Adrenal gland (tissue), 12 donors: ENCODE results near the gene COA4. TPM values are rescaled to one million over a fixed set of nuclear protein-coding genes. Genes with fewer than 3 reads are reported as not detected.

Source experiments
- DNase-seq, 7 donors: peaks; one replicate each; pipeline ENCODE4 v3.0.0-alpha.2; 2019 to 2020
- H3K27ac ChIP-seq, 5 donors: fragments of 200-600 bp; sonication (generic) in 4 of 5; 1 replicate in 3 of 5; 2 replicates in 2 of 5; pipeline versions ENCODE4 v1.5.1 to v1.8.0; 2016 to 2020; ENCODE audit warnings: mild to moderate bottlenecking in 1 of 5
- H3K27me3 ChIP-seq: fragments of 200-600 bp; 2 replicates; pipeline ENCODE4 v1.8.0; 2021
- H3K36me3 ChIP-seq, 2 donors: fragments of 200-600 bp; replicated peaks in 1 of 2; 1 replicate in 1 of 2; 2 replicates in 1 of 2; pipeline versions ENCODE4 v1.5.1 to v1.8.0; 2018 to 2022
- H3K4me1 ChIP-seq, 2 donors: fragments of 200-600 bp; replicated peaks in 1 of 2; 1 replicate in 1 of 2; 2 replicates in 1 of 2; pipeline versions ENCODE4 v1.5.1 to v1.8.0; 2018 to 2021
- H3K4me3 ChIP-seq, 4 donors: fragments of 200-600 bp; sonication (generic) in 3 of 4; one replicate each; pipeline ENCODE4 v1.5.1; 2016 to 2018
- H3K9me3 ChIP-seq, 3 donors: fragments of 200-600 bp; sonication (generic) in 1 of 3; replicated peaks in 1 of 3; 1 replicate in 2 of 3; 2 replicates in 1 of 3; pipeline versions ENCODE4 v1.5.1 to v1.8.0; 2016 to 2021
- CTCF ChIP-seq, 6 experiments: fragments of 450-650 bp in 4 of 6; fragments of 200-600 bp in 2 of 6; sonication (generic) in 1 of 6; IDR thresholded peaks; 1 replicate in 5 of 6; 2 replicates in 1 of 6; pipeline versions ENCODE4 v1.5.1 to v1.8.0; 2016 to 2021; ENCODE audit warnings: antibody characterized with exemption in 6 of 6, mild to moderate bottlenecking in 2 of 6, moderate library complexity in 1 of 6
- POLR2A ChIP-seq, 2 donors: fragments of 450-650 bp; IDR thresholded peaks; one replicate each; pipeline ENCODE4 v1.6.1; 2017; ENCODE audit warnings: antibody characterized with exemption in 2 of 2, mild to moderate bottlenecking in 2 of 2, moderate library complexity in 1 of 2
- WGBS, 4 donors: extraction: QIAGEN DNeasy Blood & Tissue Kit in 2 of 4; methylation state at CpG; one replicate each; pipeline versions ENCODE4 v1.1.5 to v1.1.7; 2013 to 2017; 5-methylcytosine and 5-hydroxymethylcytosine counted together
- intact Hi-C, 2 donors: fragments of 100-400 bp; cut with DNase I; formaldehyde crosslinking; loops; one replicate each; pipeline versions ENCODE4 v1.14.1 to v1.15.0; 2022 to 2023
- polyA plus RNA-seq, 3 donors: library from polyadenylated mRNA; stranded (reverse); fragments of 200-250 nt in 2 of 3; fragments of 350-450 nt in 1 of 3; fragmentation: Illumina TruSeq in 1 of 3; extraction: RNeasy Lipid Tissue Mini Kit (QIAGEN cat#74804) in 1 of 3; gene quantifications; one replicate each; pipeline ENCODE4 v1.2.3, GENCODE V29; 2013 to 2014
- total RNA-seq, 9 donors: library from RNA; depleted of rRNA in 4 of 9; stranded (reverse); fragments of >200 nt in 4 of 9; fragments of 120-200 nt in 1 of 9; fragmentation: NEBNext Ultra II Directional in 1 of 9; extraction: Animal tissue kit (Norgen Biotek cat#: 25700) in 1 of 9; gene quantifications; one replicate each; pipeline versions ENCODE4 v1.1.0 to v1.2.4, GENCODE V29; 2013 to 2023
- donor health status: healthy with polysubstance abuse.
- donor health status: Bipolar disorder and iron deficiency.
- donor health status: DM: yes; HTN: yes; CAD: no.
- donor health status: DM: no; HTN: no; CAD: no.
- donor health status: DM: no; HTN: no; CAD: no.
- donor health status: DM: yes; HTN: yes; CAD: no.

The COA4 gene
- total and polyA plus RNA-seq, 12 donors: 82.3 to 251 (median 132) TPM

- intact Hi-C loops: loop anchor here in 1 of 2 donors (10.0 kb wide), 1 partner anchor 75 kb away; no protein-coding TSS in a partner anchor
- peaks cover 9 to 36% of the 10 kb centered on the region in 2 donors for H3K4me1 ChIP-seq
These were observed 7.2 kb downstream of the COA4 start for GRCh38 chr11:73869332-73869949.

DNA sequence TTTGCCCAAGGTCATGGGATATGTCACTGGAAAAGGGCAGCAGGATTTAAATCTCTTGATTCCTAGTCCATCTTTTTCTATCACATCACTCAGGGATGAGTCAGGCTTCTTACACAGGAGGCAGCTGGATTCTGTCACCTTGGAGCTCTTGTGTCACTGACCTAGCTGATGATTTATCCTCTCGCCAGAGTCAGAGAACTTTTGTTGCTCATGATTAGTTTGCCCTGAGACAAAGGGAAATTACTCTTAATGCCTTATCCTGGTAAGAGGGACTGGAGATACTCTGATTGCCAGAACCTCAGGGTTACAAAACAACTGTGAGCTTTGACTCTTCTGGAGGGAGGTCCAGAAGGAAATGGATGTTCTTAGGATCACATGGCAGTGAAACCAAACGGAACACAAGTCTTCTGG, 10.1 kb downstream of the COA4 start:
- Histone ChIP-seq H3K36me3 (peaks cover 0 to 4% of the 10 kb centered on the region in 2 donors), H3K4me3 (no peak overlapping the region), H3K27me3 (no peaks in the 10 kb centered on the region), H3K27ac (peak overlapping the region; percentile 47 to 84 (median 72)), H3K4me1 (peaks cover 9 to 36% of the 10 kb centered on the region in 2 donors), H3K9me3 (no peaks in the 10 kb centered on the region)
- 22 to 29% (median 27%) methylated on average over 2 of the region's 2 CpGs for WGBS, 4 donors
- TF ChIP-seq POLR2A (IDR thresholded peaks at IDR 0.05) (peak in 1 of 2 donors; percentile 53), CTCF (IDR thresholded peaks at IDR 0.05) (no peak)
- intact Hi-C loops: loop anchor here in 1 of 2 donors (10.0 kb wide), 1 partner anchor 72 kb away; no protein-coding TSS in a partner anchor
- DNase-seq: peak; percentile 65 to 92 (median 83)

More at GRCh38 chr11:73869332-73869949, 7.2 kb downstream of the COA4 start:
- H3K9me3 ChIP-seq: no peaks in the 10 kb centered on the region
- no peak overlapping the region for H3K4me3 ChIP-seq
- TF ChIP-seq CTCF (IDR thresholded peaks at IDR 0.05): no peak
- TF ChIP-seq POLR2A (IDR thresholded peaks at IDR 0.05): no peak
- 18 to 48% (median 40%) methylated on average over 1 of the region's 1 CpG for WGBS, 4 donors
- peak; percentile 58 to 85 (median 79) for DNase-seq
- peak overlapping the region in 4 of 5 donors; percentile 33 to 82 (median 65) for H3K27ac ChIP-seq
- no peaks in the 10 kb centered on the region for H3K27me3 ChIP-seq
- H3K36me3 ChIP-seq: peaks cover 0 to 22% of the 10 kb centered on the region in 2 donors

- Histone ChIP-seq H3K36me3 (no peaks in the 10 kb centered on the region), H3K27ac (peak overlapping the region; percentile 47 to 84 (median 60)), H3K9me3 (no peaks in the 10 kb centered on the region), H3K27me3 (no peaks in the 10 kb centered on the region), H3K4me1 (peaks cover 9 to 36% of the 10 kb centered on the region in 2 donors), H3K4me3 (no peak overlapping the region)
- WGBS, 4 donors: 26 to 48% (median 36%) methylated on average over 5 of the region's 5 CpGs
- TF ChIP-seq CTCF (IDR thresholded peaks at IDR 0.05) (peak in 1 of 6 experiments; percentile 10), POLR2A (IDR thresholded peaks at IDR 0.05) (no peak)
- DNase-seq: peak in 5 of 7 donors; percentile 36 to 66 (median 44)
- intact Hi-C loops: loop anchor here in 1 of 2 donors (10.0 kb wide), 1 partner anchor 71 kb away; no protein-coding TSS in a partner anchor
These were observed 10.5 kb downstream of the COA4 start for GRCh38 chr11:73866095-73866579.

- peaks cover 6 to 16% of the 10 kb centered on the region in 2 donors for H3K4me1 ChIP-seq
- intact Hi-C loops: loop anchor here in 1 of 2 donors (10.0 kb wide), 1 partner anchor 68 kb away; no protein-coding TSS in a partner anchor
- no peak for DNase-seq
- no peak overlapping the region for H3K4me3 ChIP-seq
- no peak for TF ChIP-seq CTCF (IDR thresholded peaks at IDR 0.05)
- no peak for TF ChIP-seq POLR2A (IDR thresholded peaks at IDR 0.05)
- no peaks in the 10 kb centered on the region for H3K36me3 ChIP-seq
- H3K9me3 ChIP-seq: no peaks in the 10 kb centered on the region
- 68 to 89% (median 82%) methylated on average over 4 of the region's 4 CpGs for WGBS, 4 donors
- no peak overlapping the region for H3K27ac ChIP-seq
- H3K27me3 ChIP-seq: no peaks in the 10 kb centered on the region
These were observed 13.7 kb downstream of the COA4 start for GRCh38 chr11:73862986-73863385.
